Measurements from ENCODE around the gene PTH2.
"Not testable (repeated sequence)": the region's sequence is repeated elsewhere in the genome, so short reads cannot be mapped to it uniquely, and the experiment has no call there.

Gene PTH2

DNA sequence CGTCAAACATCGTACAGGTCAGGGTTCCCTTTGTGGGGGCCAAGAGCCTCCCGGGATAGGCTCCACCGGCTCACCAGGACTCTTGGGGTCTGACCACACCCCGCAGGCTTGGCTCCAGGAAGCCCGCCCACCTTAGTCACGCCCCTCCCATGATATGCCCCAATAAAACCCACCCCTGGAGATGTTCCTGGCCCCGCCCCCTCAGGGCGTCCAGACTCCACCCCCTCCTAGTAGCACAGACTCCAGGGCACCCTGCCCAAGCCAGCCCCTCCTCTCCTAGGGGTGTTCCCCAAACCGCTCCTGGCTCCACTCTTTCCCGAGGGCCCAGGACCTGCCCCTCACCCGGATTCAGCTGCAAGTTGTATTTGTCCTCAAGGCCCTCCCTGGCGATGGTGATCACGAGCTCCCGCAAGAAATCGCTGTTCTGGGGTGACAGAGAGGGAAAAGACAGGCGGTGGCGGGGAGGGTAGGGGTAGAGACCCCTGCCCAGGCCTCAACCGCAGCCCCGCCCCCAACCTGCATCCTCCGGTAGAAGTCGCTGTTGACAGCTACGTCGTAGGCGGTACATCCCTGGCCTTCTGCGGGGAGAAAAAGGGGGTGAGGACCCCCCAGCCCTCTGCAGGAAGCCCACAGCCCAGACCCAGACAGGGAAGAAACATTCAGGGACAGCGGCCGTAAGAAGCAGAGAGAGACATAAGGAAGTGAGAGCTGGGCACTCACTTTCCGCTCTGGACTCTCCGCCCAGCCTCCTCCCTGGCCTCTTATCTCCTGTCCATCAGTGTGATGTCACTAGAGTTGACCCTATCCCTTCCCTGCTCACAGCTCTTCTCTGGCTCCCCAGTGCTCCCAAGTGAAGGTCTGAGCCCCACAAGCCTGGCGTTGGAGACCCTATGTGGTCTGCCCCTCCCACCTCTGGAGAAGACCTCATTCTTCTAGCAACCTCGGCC is 24.5 kb upstream of the PTH2 start:
- DNase-seq (ENCODE audit: low spot score), result no peak

DNA sequence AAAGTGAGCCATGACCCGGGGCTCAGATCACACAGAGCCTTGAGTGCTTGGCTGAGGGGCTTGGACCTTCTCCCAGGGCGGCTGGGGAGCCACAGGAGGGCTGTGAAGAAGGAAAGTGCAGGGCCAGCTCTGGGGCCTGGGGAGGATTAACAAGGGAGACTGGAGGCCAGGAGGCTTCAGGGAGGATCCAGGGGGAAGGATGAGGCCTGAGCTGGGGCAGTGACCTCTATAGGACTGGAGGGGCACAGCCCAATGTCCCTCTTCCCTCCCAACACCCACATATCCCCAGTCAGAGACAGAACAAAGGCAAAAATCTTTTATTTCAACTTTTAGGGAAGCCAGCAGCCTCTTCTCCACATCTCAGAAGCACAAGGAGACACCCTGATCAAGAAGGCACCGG is 22.8 kb upstream of the PTH2 start:
- DNase-seq (ENCODE audit: low spot score), result no peak

DNA sequence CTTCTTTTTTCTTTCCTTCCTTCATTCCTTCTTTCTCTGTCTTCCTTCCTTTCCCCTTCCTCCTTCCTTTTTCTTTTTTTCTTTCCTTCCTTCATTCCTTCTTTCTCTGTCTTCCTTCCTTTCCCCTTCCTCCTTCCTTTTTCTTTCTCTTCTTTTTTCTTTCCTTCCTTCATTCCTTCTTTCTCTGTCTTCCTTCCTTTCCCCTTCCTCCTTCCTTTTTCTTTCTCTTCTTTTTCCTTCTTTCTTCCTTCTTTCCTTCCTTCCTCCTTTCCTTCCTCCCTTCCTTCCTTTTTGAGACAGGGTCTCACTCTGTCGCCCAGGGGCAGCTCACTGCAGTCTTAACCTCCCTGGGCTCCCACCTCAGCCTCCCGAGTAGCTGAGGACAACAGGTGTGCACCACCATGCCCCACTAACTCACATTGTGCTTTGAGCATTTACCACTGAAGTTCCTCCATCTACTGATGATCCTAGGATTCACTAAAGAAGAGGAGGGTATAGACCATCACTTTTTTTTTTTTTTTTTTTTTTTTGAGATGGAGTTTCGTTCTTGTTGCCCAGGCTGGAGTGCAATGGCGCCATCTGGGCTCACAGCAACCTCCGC is 21.0 kb upstream of the PTH2 start:
- DNase-seq (ENCODE audit: low spot score), result not testable (repeated sequence)

DNA sequence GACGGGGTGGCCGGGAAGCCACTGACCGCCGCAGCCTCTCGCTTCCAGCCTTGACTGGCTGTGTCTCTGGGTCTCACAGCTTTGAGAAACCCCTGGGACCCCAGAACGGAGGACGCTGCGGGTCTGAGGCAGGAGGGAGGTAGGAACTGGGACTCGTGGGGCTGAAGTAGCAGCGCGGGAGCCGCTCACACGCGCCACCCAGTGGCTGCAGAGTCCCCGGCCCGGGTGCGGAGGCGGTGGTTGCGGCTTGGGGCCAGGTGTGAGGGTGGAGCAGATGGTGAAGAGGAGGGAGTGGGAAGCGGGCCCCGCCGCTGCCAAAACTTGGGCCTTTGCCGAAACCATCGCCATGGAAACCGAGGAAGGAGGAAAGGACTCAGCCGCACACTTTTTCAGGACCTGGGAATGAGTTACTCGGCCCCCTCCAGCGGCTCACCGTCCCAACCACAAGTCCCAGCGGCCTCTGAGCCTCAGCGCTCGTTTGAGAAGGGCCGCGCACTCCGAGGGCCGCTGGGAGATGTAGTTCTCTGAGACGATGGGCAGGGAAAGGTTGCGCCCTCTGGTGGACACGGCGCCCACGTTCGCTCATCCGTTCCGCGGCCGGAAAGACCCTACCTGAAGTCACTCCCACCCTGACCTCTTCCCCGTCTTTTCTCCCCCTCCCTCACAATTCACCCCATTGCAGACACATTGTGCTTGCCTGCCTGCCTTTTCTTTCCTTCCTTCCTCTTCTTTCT is 20.3 kb upstream of the PTH2 start:
- peak; percentile 94 for DNase-seq (ENCODE audit: low spot score)

DNA sequence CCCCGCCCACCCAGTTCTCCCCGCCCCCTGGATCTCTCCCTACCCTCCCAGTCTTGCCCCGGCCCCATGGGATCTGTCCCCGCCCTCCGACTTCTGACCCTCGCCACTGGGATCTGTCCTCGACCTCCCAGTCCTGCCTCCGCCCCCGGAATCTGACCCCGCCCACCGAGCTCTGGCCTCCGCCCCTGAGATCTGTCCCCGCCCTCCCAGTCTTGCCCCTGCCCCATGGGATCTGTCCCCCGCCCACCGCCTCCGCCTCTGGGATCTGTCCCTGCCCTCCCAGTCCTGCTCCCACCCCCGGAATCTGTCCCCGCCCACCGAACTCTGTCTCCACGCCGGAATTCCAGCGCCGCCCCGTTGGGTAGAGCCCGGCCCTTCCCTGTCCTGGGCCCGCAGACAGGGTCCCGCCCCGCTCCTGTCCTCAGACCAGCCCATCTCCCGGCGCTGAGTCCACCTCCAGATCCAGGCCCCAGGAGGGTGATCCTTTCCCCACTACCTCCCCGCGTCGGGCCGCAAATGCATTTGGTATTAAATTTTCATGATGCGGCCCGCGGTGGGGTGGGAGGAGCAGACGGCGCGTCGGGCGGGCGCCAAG is 19.6 kb upstream of the PTH2 start:
- peak; percentile 70 for DNase-seq (ENCODE audit: low spot score)

DNA sequence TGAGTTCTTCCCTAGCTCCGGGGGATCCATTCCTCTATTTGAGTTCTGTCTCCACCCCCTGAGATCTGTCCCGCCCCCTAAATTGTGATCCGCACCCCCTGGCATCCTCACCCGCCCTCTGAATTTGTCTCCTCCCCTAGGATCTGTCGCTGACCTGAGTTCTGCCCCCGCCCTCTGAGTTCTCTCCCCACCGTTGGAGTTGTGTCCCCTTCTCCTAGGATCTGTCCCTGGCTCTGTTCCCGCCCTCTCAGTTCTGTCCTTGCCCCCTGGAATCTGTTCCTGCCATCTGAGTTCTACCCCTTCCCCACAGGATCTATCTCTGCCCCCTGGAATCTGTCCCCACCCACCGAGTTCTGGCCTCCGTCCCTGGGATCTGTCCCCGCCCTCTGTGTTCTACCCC is 19.1 kb upstream of the PTH2 start:
- no peak for DNase-seq (ENCODE audit: low spot score)

DNA sequence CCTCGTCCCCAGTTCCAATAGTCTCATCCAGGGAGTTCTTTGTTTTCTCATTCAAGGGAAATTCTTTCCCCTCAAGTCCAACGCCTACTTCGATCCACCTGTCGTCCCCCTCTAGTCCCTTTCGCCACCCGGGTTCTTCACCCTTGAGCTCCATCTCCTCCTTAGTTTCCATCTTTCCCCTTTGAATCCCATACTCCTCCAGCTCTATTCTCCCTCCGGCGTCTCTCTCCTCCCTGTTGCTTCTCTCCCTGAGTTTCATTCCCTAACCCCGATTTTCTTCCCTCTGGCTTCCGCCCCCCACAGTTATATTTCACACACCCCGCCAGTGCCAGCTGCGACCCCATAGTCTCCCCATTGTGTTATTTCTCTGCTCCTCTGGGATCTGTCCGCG is 18.7 kb upstream of the PTH2 start:
- no peak for DNase-seq (ENCODE audit: low spot score)

DNA sequence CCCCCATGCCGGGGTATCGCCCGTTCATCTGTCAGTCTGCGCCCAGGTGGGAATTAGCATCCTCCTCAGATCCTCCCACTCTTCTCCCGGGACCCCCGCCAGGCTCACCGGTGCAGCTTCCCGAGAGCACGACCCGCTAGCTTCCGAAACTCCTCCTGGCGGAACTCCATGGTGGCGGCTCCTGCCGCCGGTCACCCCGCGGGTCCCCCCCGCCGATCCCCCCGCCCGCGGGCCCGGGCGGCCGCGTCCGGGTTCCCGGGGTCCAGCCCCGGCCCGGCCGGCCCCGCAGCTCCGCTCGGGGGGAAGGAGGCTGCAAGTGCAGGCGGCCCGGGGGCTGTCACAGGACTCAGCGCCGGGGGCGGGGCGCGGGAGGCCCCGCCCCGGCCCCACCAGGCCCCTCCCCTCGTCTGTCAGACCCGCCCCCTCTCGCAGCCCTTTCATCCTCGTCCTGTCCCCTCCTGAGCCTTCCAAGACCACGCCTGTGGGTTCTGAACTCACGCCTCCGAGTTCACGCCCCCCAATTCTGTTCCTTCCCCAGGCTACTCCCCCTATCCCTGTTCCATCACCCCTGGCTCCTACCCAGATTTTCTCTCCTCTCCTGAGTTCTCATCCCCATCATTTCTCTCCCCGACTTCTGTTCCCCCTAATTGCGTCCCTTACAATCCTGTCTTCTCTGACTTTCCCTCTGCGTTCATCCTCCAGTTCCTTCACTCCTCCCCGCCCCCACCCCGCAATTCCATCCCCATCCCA is 18.1 kb upstream of the PTH2 start, which contains the start of gene SLC17A7:
TSS of gene SLC17A7 (minus strand) at position 318 of the 750 bp plus-strand sequence. CDS start at position 170, 148 bp downstream.
- DNase-seq (ENCODE audit: low spot score), result no peak

DNA sequence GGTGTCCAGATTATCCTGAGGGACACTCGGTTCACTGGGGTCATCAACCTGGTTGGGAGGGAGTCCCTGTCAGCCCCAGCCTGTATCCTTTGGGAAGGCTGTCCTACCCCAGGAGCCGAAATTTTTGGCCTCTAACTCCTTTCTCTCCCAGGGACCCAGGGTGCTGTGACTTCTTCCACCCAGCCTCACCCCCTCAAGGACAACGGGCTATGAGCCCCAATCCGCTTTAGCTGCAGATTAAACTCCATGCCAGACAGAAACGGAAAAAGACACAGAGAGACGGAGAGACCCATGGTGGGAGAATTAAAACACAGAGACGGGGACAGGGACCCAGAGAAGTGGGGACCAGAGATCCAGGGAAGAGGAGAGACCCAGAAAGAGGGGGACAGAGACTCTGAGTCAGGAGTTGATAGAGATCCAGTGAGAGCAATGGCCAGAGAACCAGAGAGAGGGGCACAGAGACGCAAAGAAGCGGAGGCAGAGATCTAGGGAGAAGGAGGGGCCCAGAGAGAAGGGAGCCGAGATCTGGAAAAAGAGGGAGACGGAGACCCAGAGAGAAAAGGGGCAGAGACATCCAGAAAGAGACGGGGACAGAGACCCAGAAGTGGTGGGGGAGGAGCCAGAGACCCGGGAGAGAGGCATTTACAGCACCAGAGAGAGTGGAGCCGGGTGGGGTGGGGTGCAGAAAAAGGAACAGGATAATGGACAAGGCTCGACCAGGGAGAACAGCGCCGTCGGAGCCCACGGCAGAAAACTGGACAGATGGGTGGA is 17.4 kb upstream of the PTH2 start:
- no peak for DNase-seq (ENCODE audit: low spot score)

DNA sequence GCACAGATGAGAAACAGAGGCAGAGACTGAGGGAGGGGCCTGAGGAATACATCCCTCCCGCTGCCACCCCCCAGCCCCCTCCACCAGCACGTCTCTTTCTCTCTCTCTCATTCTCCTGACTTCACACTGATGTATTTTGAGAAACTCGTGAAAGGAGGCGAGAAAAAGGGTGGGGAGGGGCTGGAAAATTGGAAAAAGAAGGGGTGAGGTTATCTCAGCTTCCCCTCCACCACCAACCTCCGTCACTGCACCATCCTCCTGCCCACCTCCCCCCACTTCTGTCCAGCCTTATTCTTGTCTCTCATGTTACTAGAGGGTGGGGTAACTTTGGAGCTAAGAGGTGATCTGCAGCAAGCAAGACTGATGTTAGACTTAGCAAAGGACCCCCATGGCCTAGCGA is 16.6 kb upstream of the PTH2 start:
- no peak for DNase-seq (ENCODE audit: low spot score)

DNA sequence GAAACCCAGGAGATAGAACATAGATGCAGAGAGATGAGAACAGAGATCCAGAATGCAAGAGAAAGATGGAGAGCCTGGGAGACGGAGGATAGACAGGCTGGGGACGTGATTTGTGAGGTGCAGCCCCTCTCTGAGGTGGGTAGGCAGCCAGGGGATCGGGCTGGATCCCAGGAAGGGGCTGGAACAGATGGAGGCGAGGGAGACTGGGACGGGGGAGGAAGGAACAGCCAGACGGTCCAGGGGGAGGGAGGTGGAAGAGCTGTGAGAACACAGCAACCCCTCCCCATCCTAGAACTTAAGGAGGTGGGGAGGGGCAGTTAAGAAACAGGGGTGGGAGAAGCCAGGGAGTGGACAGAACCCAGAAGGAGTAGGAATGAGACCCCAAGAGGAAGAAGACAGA is 15.0 kb upstream of the PTH2 start:
- DNase-seq (ENCODE audit: low spot score), result no peak

DNA sequence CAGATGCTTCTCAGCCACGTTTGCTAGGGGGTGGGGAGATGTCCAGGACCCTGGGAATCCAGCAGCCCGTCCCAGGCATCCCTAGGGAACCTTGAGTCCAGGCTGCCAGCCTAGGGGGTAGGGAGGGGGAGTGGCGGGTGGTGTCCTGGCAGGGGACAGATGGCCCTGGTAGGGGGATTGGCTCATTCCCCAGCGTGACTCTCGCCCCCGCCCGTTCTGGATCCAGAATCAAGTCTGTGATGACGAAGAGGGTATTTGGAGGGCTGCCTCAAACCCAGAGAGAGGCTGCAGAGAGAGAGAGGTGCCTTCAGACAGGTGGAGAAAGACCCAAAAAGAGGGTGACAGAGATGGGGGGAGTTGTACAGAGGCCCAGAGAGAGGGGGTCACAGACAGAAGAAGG is 14.0 kb upstream of the PTH2 start:
- DNase-seq (ENCODE audit: low spot score), result no peak

DNA sequence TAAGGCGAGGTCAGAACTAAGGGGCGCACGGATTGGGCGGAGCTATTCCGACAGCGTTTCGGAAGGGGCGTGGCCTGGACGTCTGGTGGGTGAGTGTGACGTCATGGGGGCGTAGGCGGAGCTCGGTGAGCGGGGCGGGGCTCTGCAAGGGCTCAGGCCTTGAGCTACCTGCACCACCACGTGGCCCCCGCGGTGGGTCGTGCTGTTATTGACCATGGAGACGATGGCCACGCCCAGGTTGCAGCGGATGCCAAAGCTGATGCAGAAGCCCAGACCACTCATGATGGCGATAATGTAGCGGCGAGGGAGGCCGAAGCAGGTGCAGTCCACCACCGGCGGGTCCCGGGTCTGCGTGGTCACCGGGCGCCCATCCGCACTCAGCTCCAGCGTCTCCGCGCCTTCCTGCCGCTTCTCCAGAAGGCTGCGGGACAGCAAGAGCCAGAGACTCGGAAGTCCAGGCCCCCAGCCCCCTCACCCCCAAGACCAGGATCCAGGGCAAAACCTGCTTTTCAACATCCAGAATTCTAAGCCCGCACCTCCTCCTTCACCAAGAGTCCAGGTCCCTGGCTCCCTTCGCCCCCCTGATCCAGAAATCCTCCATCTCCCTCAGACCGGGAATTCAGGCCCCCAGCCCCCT is 13.3 kb upstream of the PTH2 start:
- DNase-seq (ENCODE audit: low spot score), result peak; percentile 58

DNA sequence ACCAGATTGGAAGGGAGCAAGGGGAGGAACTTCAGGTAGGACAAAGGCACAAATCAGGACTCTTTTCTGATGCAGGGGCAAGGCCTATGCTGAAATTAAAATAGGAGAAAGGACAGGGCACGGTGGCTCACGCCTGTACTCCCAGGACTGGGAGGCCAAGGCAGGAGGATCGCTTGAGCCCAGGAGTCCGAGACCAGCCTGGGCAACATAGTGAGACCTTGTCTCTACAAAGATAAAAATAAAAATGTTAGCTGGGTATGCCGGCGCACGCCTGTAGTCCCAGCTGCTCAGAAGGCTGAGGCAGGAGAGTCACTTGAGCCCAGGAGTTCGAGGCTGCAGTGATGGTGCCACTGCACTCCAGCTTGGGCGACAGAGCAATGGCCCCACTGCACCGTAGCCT is 12.4 kb upstream of the PTH2 start:
- no peak for DNase-seq (ENCODE audit: low spot score)

DNA sequence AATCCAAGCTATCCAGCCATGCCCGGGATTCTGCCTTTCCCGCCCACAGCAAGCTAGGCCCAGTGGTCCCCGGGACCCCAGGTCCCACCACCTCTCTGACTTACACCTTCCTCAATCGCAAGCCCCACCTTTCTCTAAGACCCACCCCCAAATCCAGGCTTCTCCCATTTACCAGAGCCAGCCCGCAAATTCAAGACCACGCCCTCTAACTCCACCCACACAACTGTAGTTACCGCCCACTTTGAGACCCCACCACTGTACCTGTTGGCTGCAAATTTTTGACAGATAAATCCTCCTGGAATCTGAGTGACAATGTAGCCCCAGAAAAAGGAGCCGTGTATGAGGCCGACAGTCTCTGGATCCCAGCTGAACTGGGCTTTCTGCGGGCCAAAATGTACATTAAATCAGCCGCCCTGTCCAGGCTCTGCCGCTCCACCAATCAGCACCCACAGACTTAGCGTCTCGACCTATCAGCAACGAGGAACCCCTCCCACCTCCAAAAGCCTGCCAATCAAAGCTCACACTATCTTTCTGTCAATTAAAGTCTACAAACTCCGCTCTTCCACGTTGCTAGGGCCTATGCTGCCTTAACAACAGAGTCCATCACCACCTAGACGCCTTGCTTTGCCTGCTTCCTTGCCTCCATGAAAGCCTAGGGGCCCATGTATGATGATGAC is 11.8 kb upstream of the PTH2 start:
- DNase-seq (ENCODE audit: low spot score), result no peak

DNA sequence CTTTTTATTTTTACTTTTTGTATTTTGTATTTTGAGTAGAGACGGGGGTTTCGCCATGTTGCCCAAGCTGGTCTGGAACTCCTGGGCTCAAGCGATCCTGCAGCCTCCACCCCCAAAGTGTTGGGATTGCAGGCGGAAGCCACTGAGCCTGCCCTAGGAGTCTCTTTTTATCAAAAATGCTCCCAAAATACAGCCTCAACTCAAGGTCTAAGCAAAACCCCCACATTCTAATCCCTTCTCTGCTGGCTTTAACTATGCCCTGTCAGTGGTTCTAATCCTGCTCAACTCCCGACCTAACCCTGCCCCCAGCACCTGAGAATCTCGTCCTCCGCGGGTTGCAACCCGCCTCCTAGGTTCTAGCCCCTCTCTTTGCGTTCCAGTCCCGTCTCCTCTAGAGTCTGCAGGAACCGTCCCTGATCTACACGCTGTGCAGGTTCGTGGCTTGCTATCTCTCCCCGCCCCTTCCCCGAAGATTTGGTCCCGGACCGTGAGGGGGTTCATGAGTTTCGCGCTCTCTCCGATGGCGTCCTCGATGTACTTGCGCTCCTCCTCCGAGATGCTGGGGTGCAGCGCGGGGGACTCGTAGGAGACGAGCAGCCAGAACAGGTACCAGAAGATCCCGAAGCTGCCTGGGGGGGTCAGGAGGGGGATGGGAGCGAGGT is 10.1 kb upstream of the PTH2 start:
- DNase-seq (ENCODE audit: low spot score), result no peak

DNA sequence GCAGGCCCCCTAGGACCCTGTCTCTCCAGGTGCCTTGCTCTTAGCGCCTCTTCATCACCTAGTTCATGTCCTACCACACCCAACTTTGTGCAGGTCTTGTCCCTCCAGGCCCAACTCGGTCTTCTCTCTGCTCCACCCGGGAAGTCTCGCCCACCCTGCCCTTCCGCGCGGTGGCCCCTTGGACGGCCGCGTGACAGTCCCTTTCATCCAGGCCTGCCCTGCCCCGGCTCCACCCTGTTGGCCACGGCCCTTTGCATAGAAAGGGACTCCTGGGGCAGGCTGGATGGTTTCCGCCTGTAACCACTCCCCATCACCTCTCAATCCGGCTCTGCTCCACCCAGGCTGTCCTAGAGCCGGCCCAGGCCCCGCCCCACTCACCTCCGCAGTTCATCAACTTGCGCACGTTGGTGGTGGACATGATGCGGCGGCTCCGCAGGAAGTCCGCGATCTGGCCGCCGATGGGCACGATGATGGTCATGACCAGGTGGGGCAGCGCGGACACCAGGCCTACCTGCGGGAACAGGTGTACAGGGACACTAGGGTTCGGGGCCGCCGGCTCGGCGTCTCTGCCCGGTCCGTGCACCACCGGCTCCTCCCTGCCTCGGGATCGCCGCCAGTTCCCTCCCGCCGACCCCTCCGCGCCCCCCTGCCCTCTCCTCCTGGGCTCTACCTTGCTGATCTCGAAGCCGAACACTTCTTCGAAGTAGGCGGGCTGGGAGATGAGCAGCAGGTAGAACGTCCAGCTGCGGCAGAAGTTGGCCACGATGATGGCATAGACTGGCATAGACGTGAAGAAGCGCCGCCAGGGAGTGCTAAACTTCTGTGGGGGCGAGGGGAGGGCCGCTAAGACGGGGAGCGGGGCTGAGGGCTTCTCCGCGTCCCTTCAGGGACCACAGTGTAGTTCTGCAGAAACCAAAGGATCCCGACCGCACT is 9.2 kb upstream of the PTH2 start:
- no peak for DNase-seq (ENCODE audit: low spot score)

DNA sequence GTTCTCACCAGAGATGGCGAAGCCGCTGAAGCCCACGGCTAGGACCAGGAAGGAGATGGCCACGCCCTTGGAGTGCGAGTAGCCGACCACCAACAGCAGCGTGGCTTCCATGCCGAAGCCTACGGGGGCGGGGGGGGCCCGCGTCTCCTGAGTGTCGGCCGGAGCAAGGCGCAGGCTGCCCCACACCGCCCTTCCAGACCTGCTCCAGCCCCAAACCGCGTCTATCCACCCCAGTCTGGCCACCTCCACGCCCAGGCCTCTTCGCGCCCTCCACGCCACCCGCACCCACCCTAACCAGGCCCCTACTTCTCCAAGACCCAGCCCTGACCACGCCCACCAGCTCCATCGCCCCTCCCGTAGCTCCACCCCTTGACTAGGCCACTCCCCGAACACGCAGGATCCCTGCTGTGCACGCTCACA is 8.1 kb upstream of the PTH2 start:
- DNase-seq (ENCODE audit: low spot score), result no peak

Measured in activated CD4-positive, alpha-beta T cell treated with anti-CD3 and anti-CD28 coated beads, Interleukin-2, Interleukin-4, amounts not matched to agents 100 ng/mL and 50 ng/mL, durations not matched to agents 16 hours and 8 hours (primary cell).